ENCODE results near the gene SERPINE2.

DNA sequence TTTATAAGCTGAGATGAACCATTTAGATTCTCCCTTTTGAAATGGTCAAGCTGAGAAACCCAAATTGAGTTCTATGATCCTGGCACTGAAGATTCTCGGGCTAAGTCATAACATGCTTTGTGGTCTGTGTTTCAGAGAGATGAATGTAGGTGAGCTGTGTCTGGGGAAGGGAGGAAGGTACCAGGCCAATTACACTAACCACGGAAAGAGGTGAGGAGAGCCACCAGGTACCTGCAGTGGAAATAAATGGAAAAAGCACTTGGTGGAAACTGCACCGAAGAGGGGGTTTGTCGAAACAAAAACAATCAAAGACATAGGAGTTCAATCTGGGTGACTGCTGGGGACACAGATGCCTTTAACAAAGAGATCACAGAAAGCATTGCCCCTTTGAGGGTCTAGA lies 82.8 kb downstream of the SERPINE2 start:
- TF ChIP-seq, protein P1, sequence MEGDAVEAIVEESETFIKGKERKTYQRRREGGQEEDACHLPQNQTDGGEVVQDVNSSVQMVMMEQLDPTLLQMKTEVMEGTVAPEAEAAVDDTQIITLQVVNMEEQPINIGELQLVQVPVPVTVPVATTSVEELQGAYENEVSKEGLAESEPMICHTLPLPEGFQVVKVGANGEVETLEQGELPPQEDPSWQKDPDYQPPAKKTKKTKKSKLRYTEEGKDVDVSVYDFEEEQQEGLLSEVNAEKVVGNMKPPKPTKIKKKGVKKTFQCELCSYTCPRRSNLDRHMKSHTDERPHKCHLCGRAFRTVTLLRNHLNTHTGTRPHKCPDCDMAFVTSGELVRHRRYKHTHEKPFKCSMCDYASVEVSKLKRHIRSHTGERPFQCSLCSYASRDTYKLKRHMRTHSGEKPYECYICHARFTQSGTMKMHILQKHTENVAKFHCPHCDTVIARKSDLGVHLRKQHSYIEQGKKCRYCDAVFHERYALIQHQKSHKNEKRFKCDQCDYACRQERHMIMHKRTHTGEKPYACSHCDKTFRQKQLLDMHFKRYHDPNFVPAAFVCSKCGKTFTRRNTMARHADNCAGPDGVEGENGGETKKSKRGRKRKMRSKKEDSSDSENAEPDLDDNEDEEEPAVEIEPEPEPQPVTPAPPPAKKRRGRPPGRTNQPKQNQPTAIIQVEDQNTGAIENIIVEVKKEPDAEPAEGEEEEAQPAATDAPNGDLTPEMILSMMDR (IDR thresholded peaks at IDR 0.05) = no peak
- no peak for TF ChIP-seq POLR2A (IDR thresholded peaks at IDR 0.05)
- no peak for TF ChIP-seq POLR2AphosphoS5 (IDR thresholded peaks at IDR 0.05)
- TF ChIP-seq EP300 (IDR thresholded peaks at IDR 0.05) = no peak

Data from stomach (tissue), 4 donors.